ENCODE results near the gene TOMM40.

TOMM40 gene

GRCh38 chr19:44931541-44931940 is 40.5 kb downstream of the TOMM40 start:
- no peak for DNase-seq

GRCh38 chr19:44939668-44940067 is 48.6 kb downstream of the TOMM40 start:
- DNase-seq = no peak

- no peak for DNase-seq
Observed at GRCh38 chr19:44942067-44942571, 51.1 kb downstream of the TOMM40 start, which contains the start of gene APOC4. Gene APOC4 (plus strand): TSS chr19:44942237. CDS start chr19:44942278, 41 bp downstream.

- DNase-seq = no peak
Observed at GRCh38 chr19:44943801-44944249, 52.8 kb downstream of the TOMM40 start.

- DNase-seq = no peak
Observed at GRCh38 chr19:44947041-44947581, 56.1 kb downstream of the TOMM40 start.

- no peak for DNase-seq
Observed at GRCh38 chr19:44948237-44948636, 57.2 kb downstream of the TOMM40 start.

GRCh38 chr19:44948763-44949374 is 57.8 kb downstream of the TOMM40 start:
- DNase-seq = no peak

- DNase-seq = no peak
Observed at GRCh38 chr19:44949550-44949949, 58.5 kb downstream of the TOMM40 start.

GRCh38 chr19:44951179-44952159 is 60.4 kb downstream of the TOMM40 start:
- peak; percentile 40 for DNase-seq

All from activated T-cell treated with anti-CD3 and anti-CD28 coated beads, Interleukin-2, amount 50 U/mL, for 1 hour (primary cell).